Gastrocnemius medialis (tissue), 4 donors: ENCODE results near the gene ZNF845.

Experiments
- POLR2A ChIP-seq, 2 donors: fragments of 450-650 bp; IDR thresholded peaks; one replicate each; pipeline ENCODE4 v1.6.1; 2017; ENCODE audit warnings: antibody characterized with exemption in 2 of 2, mild to moderate bottlenecking in 2 of 2, moderate library complexity in 2 of 2
- TF ChIP-seq, protein P1 (sequence below), 5 experiments: fragments of 450-650 bp in 3 of 5; fragments of 200-600 bp in 2 of 5; sonication (generic) in 2 of 5; IDR thresholded peaks in 4 of 5; conservative IDR thresholded peaks in 1 of 5; 1 replicate in 4 of 5; 2 replicates in 1 of 5; pipeline ENCODE4 v1.5.1; 2016 to 2019; ENCODE audit warnings: antibody characterized with exemption in 5 of 5, mild to moderate bottlenecking in 3 of 5, moderate library complexity in 3 of 5

- TF ChIP-seq, protein P1, sequence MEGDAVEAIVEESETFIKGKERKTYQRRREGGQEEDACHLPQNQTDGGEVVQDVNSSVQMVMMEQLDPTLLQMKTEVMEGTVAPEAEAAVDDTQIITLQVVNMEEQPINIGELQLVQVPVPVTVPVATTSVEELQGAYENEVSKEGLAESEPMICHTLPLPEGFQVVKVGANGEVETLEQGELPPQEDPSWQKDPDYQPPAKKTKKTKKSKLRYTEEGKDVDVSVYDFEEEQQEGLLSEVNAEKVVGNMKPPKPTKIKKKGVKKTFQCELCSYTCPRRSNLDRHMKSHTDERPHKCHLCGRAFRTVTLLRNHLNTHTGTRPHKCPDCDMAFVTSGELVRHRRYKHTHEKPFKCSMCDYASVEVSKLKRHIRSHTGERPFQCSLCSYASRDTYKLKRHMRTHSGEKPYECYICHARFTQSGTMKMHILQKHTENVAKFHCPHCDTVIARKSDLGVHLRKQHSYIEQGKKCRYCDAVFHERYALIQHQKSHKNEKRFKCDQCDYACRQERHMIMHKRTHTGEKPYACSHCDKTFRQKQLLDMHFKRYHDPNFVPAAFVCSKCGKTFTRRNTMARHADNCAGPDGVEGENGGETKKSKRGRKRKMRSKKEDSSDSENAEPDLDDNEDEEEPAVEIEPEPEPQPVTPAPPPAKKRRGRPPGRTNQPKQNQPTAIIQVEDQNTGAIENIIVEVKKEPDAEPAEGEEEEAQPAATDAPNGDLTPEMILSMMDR (IDR thresholded peaks at IDR 0.05 in 4 of 5, conservative IDR thresholded peaks at IDR 0.05 in 1 of 5) = no peak
- TF ChIP-seq POLR2A (IDR thresholded peaks at IDR 0.05) = no peak
Observed at GRCh38 chr19:53389978-53390377, 56.4 kb downstream of the ZNF845 start.
